A673 (cell line): ENCODE results near the gene SMIM35. TPM values are rescaled to one million over a fixed set of nuclear protein-coding genes. Genes with fewer than 3 reads are reported as not detected.

Source experiments
- BruUV-seq: library from RNA; stranded (reverse); fragments of 400-500 nt; replicated peaks from 2 replicates; lab custom pipeline; 2021; lab: Mats Ljungman, UMichigan
- CTCF ChIA-PET: fragments of 300-600 bp; sonication (Branson Sonifier 250); formaldehyde crosslinking; loops from one replicate; lab custom pipeline; 2022; ENCODE audit warnings: antibody characterized with exemption; lab: Charles Lee
- POLR2A ChIA-PET: fragments of 300-600 bp; sonication (Branson Sonifier 250); formaldehyde crosslinking; loops from one replicate; lab custom pipeline; 2022; ENCODE audit warnings: antibody characterized with exemption; ENCODE audit not compliant: low non-redundant PET; lab: Charles Lee
- DNase-seq: peaks from one replicate; pipeline ENCODE4 v3.0.0-alpha.2; 2015; ENCODE audit warnings: low spot score
- H3K27ac ChIP-seq: fragments of 200-600 bp; sonication (generic); 2 replicates; pipeline ENCODE4 v1.5.1; 2016; ENCODE audit warnings: mixed run types, low read depth, mild to moderate bottlenecking, mixed read lengths, antibody characterized with exemption, low read length; ENCODE audit not compliant: poor library complexity, severe bottlenecking
- H3K27me3 ChIP-seq: fragments of 200-600 bp; sonication (generic); replicated peaks from 2 replicates; pipeline ENCODE4 v1.6.1; 2017; ENCODE audit warnings: mixed run types, low read depth, mild to moderate bottlenecking, mixed read lengths, antibody characterized with exemption, low read length; ENCODE audit not compliant: insufficient read depth, poor library complexity
- H3K36me3 ChIP-seq: fragments of 200-600 bp; sonication (generic); 2 replicates; pipeline ENCODE4 v1.6.1; 2016; ENCODE audit warnings: mixed run types, mild to moderate bottlenecking, mixed read lengths, antibody characterized with exemption, low read length; ENCODE audit not compliant: insufficient read depth, poor library complexity, severe bottlenecking
- H3K4me1 ChIP-seq: fragments of 200-600 bp; sonication (generic); 2 replicates; pipeline ENCODE4 v1.6.1; 2017; ENCODE audit warnings: mixed run types, mild to moderate bottlenecking, mixed read lengths, antibody characterized with exemption, low read length; ENCODE audit not compliant: insufficient read depth, poor library complexity, severe bottlenecking
- H3K4me3 ChIP-seq: fragments of 200-600 bp; sonication (generic); 2 replicates; pipeline ENCODE4 v1.5.1; 2016; ENCODE audit warnings: low read depth, mixed run types, mild to moderate bottlenecking, mixed read lengths, low read length; ENCODE audit not compliant: poor library complexity, severe bottlenecking
- H3K9me3 ChIP-seq: fragments of 200-600 bp; sonication (generic); 2 replicates; pipeline ENCODE4 v1.6.1; 2016; ENCODE audit warnings: mixed run types, low read depth, mild to moderate bottlenecking, mixed read lengths, antibody characterized with exemption, low read length; ENCODE audit not compliant: poor library complexity, severe bottlenecking
- EZH2 ChIP-seq: fragments of 200-600 bp; sonication (generic); IDR thresholded peaks from 2 replicates; pipeline ENCODE4 v1.6.1; 2017; ENCODE audit warnings: borderline replicate concordance, low read depth, mild to moderate bottlenecking, mixed read lengths, antibody characterized with exemption, low read length; ENCODE audit not compliant: poor library complexity, severe bottlenecking
- intact Hi-C: fragments of 100-400 bp; cut with micrococcal nuclease; formaldehyde crosslinking; loops from one replicate; pipeline ENCODE4 v1.10.0; 2022; ENCODE audit not compliant: unreplicated experiment
- total RNA-seq: library from RNA; stranded (reverse); gene quantifications from 2 replicates; pipeline ENCODE4 v1.2.3, GENCODE V29; 2021
- TF ChIP-seq, protein P1 (sequence below): fragments of 300-800, 200-600 bp; sonication (generic); conservative IDR thresholded peaks from 2 replicates; pipeline ENCODE4 v1.5.1; 2017; ENCODE audit warnings: low read depth, mild to moderate bottlenecking, antibody characterized with exemption, low read length, moderate library complexity, mixed read lengths

Gene SMIM35
- total RNA-seq, 1 experiment from 2014 or later: not detected

DNA sequence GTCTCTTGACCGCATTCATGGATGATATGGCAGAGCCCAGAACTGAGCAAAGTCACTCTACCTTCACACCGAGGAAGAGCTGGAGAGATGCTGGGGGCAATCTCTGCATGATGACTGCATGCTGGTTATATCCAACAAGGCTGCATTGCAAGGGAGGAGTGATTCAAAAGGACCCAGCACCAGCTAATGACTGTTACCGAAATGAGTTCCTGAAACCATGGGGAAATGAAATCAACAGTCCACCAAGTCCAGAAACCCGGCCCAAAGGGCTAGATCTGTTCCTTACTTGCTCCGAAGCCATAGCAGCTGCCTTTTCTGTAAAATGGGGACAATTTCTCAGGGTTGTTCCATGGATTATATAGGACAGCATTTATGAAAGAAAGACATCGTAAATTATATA lies 1.2 kb upstream of the SMIM35 start:
- POLR2A ChIA-PET: no interaction called here
- Histone ChIP-seq H3K27ac (no peak overlapping the region), H3K9me3 (peaks cover 6% of the 10 kb centered on the region), H3K27me3 (peaks cover 12% of the 10 kb centered on the region), H3K36me3 (no peaks in the 10 kb centered on the region), H3K4me1 (no peaks in the 10 kb centered on the region), H3K4me3 (no peak overlapping the region)
- intact Hi-C loops: no loop called here
- no peak for TF ChIP-seq EZH2
- TF ChIP-seq, protein P1, sequence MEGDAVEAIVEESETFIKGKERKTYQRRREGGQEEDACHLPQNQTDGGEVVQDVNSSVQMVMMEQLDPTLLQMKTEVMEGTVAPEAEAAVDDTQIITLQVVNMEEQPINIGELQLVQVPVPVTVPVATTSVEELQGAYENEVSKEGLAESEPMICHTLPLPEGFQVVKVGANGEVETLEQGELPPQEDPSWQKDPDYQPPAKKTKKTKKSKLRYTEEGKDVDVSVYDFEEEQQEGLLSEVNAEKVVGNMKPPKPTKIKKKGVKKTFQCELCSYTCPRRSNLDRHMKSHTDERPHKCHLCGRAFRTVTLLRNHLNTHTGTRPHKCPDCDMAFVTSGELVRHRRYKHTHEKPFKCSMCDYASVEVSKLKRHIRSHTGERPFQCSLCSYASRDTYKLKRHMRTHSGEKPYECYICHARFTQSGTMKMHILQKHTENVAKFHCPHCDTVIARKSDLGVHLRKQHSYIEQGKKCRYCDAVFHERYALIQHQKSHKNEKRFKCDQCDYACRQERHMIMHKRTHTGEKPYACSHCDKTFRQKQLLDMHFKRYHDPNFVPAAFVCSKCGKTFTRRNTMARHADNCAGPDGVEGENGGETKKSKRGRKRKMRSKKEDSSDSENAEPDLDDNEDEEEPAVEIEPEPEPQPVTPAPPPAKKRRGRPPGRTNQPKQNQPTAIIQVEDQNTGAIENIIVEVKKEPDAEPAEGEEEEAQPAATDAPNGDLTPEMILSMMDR: no peak
- CTCF ChIA-PET: no interaction called here
- BruUV-seq: no TSS peak
- DNase-seq: no peak

DNA sequence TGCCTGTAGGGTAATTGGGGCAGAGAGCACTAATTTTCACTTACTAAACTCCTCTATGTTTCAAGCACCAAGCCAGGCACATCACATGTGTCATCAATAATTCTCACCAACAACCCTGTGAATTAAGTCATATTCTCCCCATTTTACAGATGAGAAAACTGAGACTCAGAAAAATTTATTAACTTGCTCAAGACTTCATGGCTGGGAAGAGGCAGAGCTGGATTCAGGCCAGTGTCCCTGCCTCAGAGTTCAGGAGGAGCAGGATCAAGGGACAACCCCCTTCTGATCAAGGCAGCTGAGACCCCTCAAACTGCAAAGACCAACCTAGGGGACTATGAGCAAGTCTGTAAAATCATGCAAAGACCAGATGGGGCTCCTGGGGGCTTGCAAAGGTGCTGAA lies 2.1 kb downstream of the SMIM35 start:
- H3K27ac ChIP-seq: no peak overlapping the region
- no peak overlapping the region for H3K4me3 ChIP-seq
- H3K9me3 ChIP-seq: peaks cover 6% of the 10 kb centered on the region
- no peak for DNase-seq
- BruUV-seq: no TSS peak
- intact Hi-C loops: no loop called here
- TF ChIP-seq, protein P1: no peak
- no peak for TF ChIP-seq EZH2
- H3K27me3 ChIP-seq: peaks cover 11% of the 10 kb centered on the region
- ChIA-PET POLR2A (no interaction called here), CTCF (no interaction called here)
- H3K36me3 ChIP-seq: no peaks in the 10 kb centered on the region
- no peaks in the 10 kb centered on the region for H3K4me1 ChIP-seq

DNA sequence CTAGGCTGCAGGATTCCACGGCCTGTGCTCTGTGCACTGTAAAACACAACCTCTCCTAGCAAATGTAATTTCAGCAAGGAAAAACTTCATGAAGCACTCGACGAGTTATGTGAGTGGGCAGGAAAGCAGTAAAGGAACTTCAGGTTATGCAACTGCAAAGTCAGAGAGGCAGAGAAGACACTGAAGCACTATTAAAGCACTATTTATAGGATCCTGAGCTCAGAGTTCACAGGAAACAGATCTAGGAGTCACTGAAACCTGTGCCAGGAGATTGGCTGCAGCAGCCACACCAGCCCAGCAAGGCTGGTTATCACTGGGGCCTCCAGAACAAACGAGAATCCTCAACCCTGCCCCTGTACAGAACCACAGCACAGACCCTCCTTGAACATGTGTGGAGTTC lies 2.5 kb downstream of the SMIM35 start:
- Histone ChIP-seq H3K36me3 (no peaks in the 10 kb centered on the region), H3K4me1 (no peaks in the 10 kb centered on the region), H3K9me3 (peaks cover 6% of the 10 kb centered on the region), H3K4me3 (no peak overlapping the region), H3K27me3 (peaks cover 9% of the 10 kb centered on the region), H3K27ac (no peak overlapping the region)
- BruUV-seq: no TSS peak
- ChIA-PET CTCF (no interaction called here), POLR2A (no interaction called here)
- TF ChIP-seq, protein P1: no peak
- no peak for TF ChIP-seq EZH2
- DNase-seq: no peak
- intact Hi-C loops: no loop called here
